HCT116 (cell line): ENCODE data around the gene CA5B. TPM values are rescaled to one million over a fixed set of nuclear protein-coding genes. Genes with fewer than 3 reads are reported as not detected.
A peak's percentile ranks its signal among the peaks of the same experiment; 100 is the strongest.
"Not testable (repeated sequence)": the region's sequence is repeated elsewhere in the genome, so short reads cannot be mapped to it uniquely, and the experiment has no call there.

ENCODE experiments used
- ATAC-seq: fragments of 200-7000 bp; cut with Tn5 transposase; 2 replicates; pipeline ENCODE4 v1.9.1; 2020; ENCODE audit warnings: mild to moderate bottlenecking, moderate library complexity
- BruUV-seq: library from RNA; stranded (reverse); fragments of 400-500 nt; replicated peaks from 2 replicates; lab custom pipeline; 2021; lab: Mats Ljungman, UMichigan
- CTCF ChIA-PET: fragments of 300-600 bp; sonication (Branson Sonifier 250); formaldehyde crosslinking; loops from one replicate; lab custom pipeline; 2021; ENCODE audit warnings: antibody characterized with exemption; lab: Charles Lee
- POLR2A ChIA-PET: fragments of 300-600, 350-600 bp; sonication (Branson Sonifier 250); formaldehyde crosslinking; loops from one replicate; lab custom pipeline; 2021; ENCODE audit warnings: antibody characterized with exemption; lab: Charles Lee
- RAD21 ChIA-PET, 2 experiments: fragments of 300-600 bp; sonication (Branson Sonifier 250); formaldehyde crosslinking; loops; one replicate each; lab custom pipeline; 2023; ENCODE audit warnings: low total read pairs in 2 of 2; ENCODE audit not compliant: uncharacterized antibody in 2 of 2, unreplicated experiment in 2 of 2, low non-redundant PET in 1 of 2; lab: Charles Lee
- DNase-seq: peaks from one replicate; pipeline ENCODE4 v3.0.0-alpha.2; 2010; ENCODE audit warnings: low read depth, low spot score
- H2AFZ ChIP-seq: fragments of 200-600 bp; shearing (Covaris generic), sonication (generic); 2 replicates; pipeline ENCODE4 v1.6.1; 2017; ENCODE audit warnings: low read depth, mixed run types, mixed read lengths, antibody characterized with exemption, low read length; ENCODE audit not compliant: poor library complexity, severe bottlenecking
- H3K27ac ChIP-seq: 2 replicates; pipeline ENCODE4 v1.5.1; 2012; ENCODE audit warnings: low read depth, low read length
- H3K27me3 ChIP-seq: fragments of 200-600 bp; sonication (generic); 2 replicates; pipeline ENCODE4 v1.6.1; 2016; ENCODE audit warnings: mixed run types, low read length, mixed read lengths; ENCODE audit not compliant: insufficient read depth
- H3K36me3 ChIP-seq, 2 experiments: fragments of 200-500 bp in 1 of 2; fragments of 200-600 bp in 1 of 2; sonication (Bioruptor generic) in 1 of 2; sonication (generic) in 1 of 2; 2 replicates each; pipeline versions ENCODE4 v1.5.1 to v1.6.1; 2014 to 2016; ENCODE audit warnings: low read length in 2 of 2, inconsistent platforms in 1 of 2, mixed read lengths in 1 of 2, mixed run types in 1 of 2; ENCODE audit not compliant: insufficient read depth in 2 of 2, control insufficient read depth in 1 of 2
- H3K4me1 ChIP-seq, 2 experiments: fragments of 200-600 bp in 1 of 2; sonication (generic) in 1 of 2; 2 replicates each; pipeline versions ENCODE4 v1.5.1 to v1.6.1; 2012 to 2017; ENCODE audit warnings: low read length in 2 of 2, inconsistent platforms in 1 of 2, mild to moderate bottlenecking in 1 of 2, mixed read lengths in 1 of 2, mixed run types in 1 of 2, moderate library complexity in 1 of 2; ENCODE audit not compliant: insufficient read depth in 2 of 2, control insufficient read depth in 1 of 2
- H3K4me2 ChIP-seq: fragments of 200-600 bp; sonication (generic); 2 replicates; pipeline ENCODE4 v1.6.1; 2017; ENCODE audit warnings: mixed run types, low read length, mixed read lengths
- H3K4me3 ChIP-seq, 2 experiments: fragments of 200-600 bp in 1 of 2; sonication (generic) in 1 of 2; replicated peaks in 1 of 2; 2 replicates each; pipeline ENCODE4 v1.5.1; 2011 to 2016; ENCODE audit warnings: low read length in 2 of 2, control low read depth in 1 of 2, low read depth in 1 of 2, mild to moderate bottlenecking in 1 of 2, mixed read lengths in 1 of 2, mixed run types in 1 of 2
- H3K79me2 ChIP-seq: fragments of 200-600 bp; sonication (generic); 2 replicates; pipeline ENCODE4 v1.6.1; 2017; ENCODE audit warnings: mild to moderate bottlenecking, mixed run types, low read length, moderate library complexity, mixed read lengths; ENCODE audit not compliant: insufficient read depth
- H3K9ac ChIP-seq: fragments of 200-600 bp; sonication (generic); 2 replicates; pipeline ENCODE4 v1.6.1; 2016; ENCODE audit warnings: low read length, mixed read lengths
- H3K9me2 ChIP-seq: fragments of 200-600 bp; sonication (generic), shearing (Covaris generic); 2 replicates; pipeline ENCODE4 v1.6.1; 2017; ENCODE audit warnings: mixed run types, mild to moderate bottlenecking, moderate library complexity; ENCODE audit not compliant: insufficient read depth
- H3K9me3 ChIP-seq, 2 experiments: fragments of 200-500 bp in 1 of 2; fragments of 200-600 bp in 1 of 2; sonication (Bioruptor generic) in 1 of 2; sonication (generic) in 1 of 2; 2 replicates each; pipeline ENCODE4 v1.6.1; 2014 to 2017; ENCODE audit warnings: low read length in 2 of 2, mixed read lengths in 2 of 2, inconsistent platforms in 1 of 2, low read depth in 1 of 2, mild to moderate bottlenecking in 1 of 2, mixed run types in 1 of 2, moderate library complexity in 1 of 2; ENCODE audit not compliant: control insufficient read depth in 1 of 2, insufficient read depth in 1 of 2
- H4K20me1 ChIP-seq: fragments of 200-600 bp; sonication (generic), shearing (Covaris generic); 2 replicates; pipeline ENCODE4 v1.6.1; 2017; ENCODE audit warnings: mixed run types, mild to moderate bottlenecking, moderate library complexity; ENCODE audit not compliant: insufficient read depth
- CBX3 ChIP-seq: IDR thresholded peaks from 2 replicates; pipeline ENCODE4 v1.6.1; 2012; ENCODE audit warnings: low read depth
- CTCF ChIP-seq, 3 experiments: fragments of 200-600 bp in 1 of 3; sonication (generic) in 1 of 3; IDR thresholded peaks in 2 of 3; conservative IDR thresholded peaks in 1 of 3; 2 replicates each; pipeline ENCODE4 v1.5.1; 2012 to 2017; ENCODE audit warnings: low read depth in 2 of 3, low read length in 2 of 3, antibody characterized with exemption in 1 of 3, borderline replicate concordance in 1 of 3, control low read depth in 1 of 3, mild to moderate bottlenecking in 1 of 3, mixed read lengths in 1 of 3, mixed run types in 1 of 3, moderate library complexity in 1 of 3; ENCODE audit not compliant: insufficient read depth in 1 of 3
- EZH2 ChIP-seq: fragments of 200-600 bp; sonication (generic); IDR thresholded peaks from 2 replicates; pipeline ENCODE4 v1.6.1; 2017; ENCODE audit warnings: antibody characterized with exemption, mixed run types
- RAD21 ChIP-seq: IDR thresholded peaks from 2 replicates; pipeline ENCODE4 v1.6.1; 2012; ENCODE audit warnings: low read depth, mild to moderate bottlenecking
- intact Hi-C: fragments of 100-400 bp; cut with micrococcal nuclease; formaldehyde crosslinking; loops from 2 replicates; pipeline ENCODE4 v1.10.0; 2022
- total RNA-seq: library from RNA; stranded (reverse); gene quantifications from one replicate; pipeline ENCODE4 v1.2.1, GENCODE V29; 2021; ENCODE audit not compliant: unreplicated experiment

The CA5B gene
- total RNA-seq, 1 experiment from 2014 or later: 5.5 TPM

GRCh38 chrX:15723887-15724517 is 14.1 kb upstream of the CA5B start:
- ChIA-PET POLR2A (no interaction called here), RAD21 (no interaction called here), CTCF (no interaction called here)
- BruUV-seq: no TSS peak
- H3K79me2 ChIP-seq: no peaks in the 10 kb centered on the region; the same call in 1 of the 2 replicates
- intact Hi-C loops: no loop called here
- H3K4me2 ChIP-seq: no peak overlapping the region
- ATAC-seq: no peak
- H3K27ac ChIP-seq: no peak overlapping the region
- H3K9me3 ChIP-seq: no peaks in the 10 kb centered on the region
- no peak for TF ChIP-seq EZH2
- TF ChIP-seq RAD21: no peak
- peaks cover 13 to 14% of the 10 kb centered on the region in 2 experiments for H3K4me1 ChIP-seq
- no peak overlapping the region for H3K4me3 ChIP-seq
- no peak overlapping the region for H3K9ac ChIP-seq
- H3K27me3 ChIP-seq: no peaks in the 10 kb centered on the region
- H2AFZ ChIP-seq: no peak overlapping the region
- H3K9me2 ChIP-seq: no peaks in the 10 kb centered on the region
- no peak for DNase-seq
- no peaks in the 10 kb centered on the region for H4K20me1 ChIP-seq
- H3K36me3 ChIP-seq: no peaks in the 10 kb centered on the region

- CTCF ChIA-PET: no interaction called here
- H3K4me3 ChIP-seq: no peak overlapping the region
- H3K9me2 ChIP-seq: no peaks in the 10 kb centered on the region
- no peaks in the 10 kb centered on the region for H3K36me3 ChIP-seq
- intact Hi-C loops: no loop called here
- 0 out of 2 replicates have a peak, but pooled peaks have one; percentile 44 for ATAC-seq
- no peak overlapping the region for H3K9ac ChIP-seq
- H3K79me2 ChIP-seq: no peaks in the 10 kb centered on the region; the same call in 1 of the 2 replicates
- DNase-seq: no peak
- no peak overlapping the region for H3K27ac ChIP-seq
- H3K4me1 ChIP-seq: peaks cover 4 to 5% of the 10 kb centered on the region in 2 experiments; a peak in 3 of 4 replicates
- RAD21 ChIA-PET: no interaction called here
- H4K20me1 ChIP-seq: no peaks in the 10 kb centered on the region
- TF ChIP-seq CTCF (IDR thresholded peaks at IDR 0.05 in 2 of 3, conservative IDR thresholded peaks at IDR 0.05 in 1 of 3; ENCODE audit: borderline replicate concordance in 1 of 3, insufficient read depth in 1 of 3, low read depth in 2 of 3, low read length in 2 of 3) (no peak), CBX3 (no peak), RAD21 (0 out of 2 replicates have a peak, but pooled peaks have one; percentile 7), EZH2 (no peak)
- TF ChIP-seq, all 23 proteins: peak for 1
- no peak overlapping the region for H2AFZ ChIP-seq
- no peaks in the 10 kb centered on the region for H3K27me3 ChIP-seq
- no peaks in the 10 kb centered on the region for H3K9me3 ChIP-seq
- no TSS peak for BruUV-seq
- H3K4me2 ChIP-seq: no peak overlapping the region
- POLR2A ChIA-PET: no interaction called here
Observed at GRCh38 chrX:15724911-15725310, 13.2 kb upstream of the CA5B start.

- ATAC-seq, DNase-seq, H3K27me3 ChIP-seq, H2AFZ ChIP-seq, H3K4me1 ChIP-seq, H3K4me2 ChIP-seq, BruUV-seq, H3K27ac ChIP-seq, H3K9me2 ChIP-seq, H3K4me3 ChIP-seq, H3K9me3 ChIP-seq, H3K36me3 ChIP-seq, H4K20me1 ChIP-seq, RAD21 ChIA-PET, intact Hi-C loops, POLR2A ChIA-PET, H3K9ac ChIP-seq, H3K79me2 ChIP-seq, CTCF ChIA-PET: not testable (repeated sequence)
Observed at GRCh38 chrX:15731368-15731767, 6.7 kb upstream of the CA5B start.
